K562 (cell line): ENCODE results near the gene ANKS3. TPM values are rescaled to one million over a fixed set of nuclear protein-coding genes. Genes with fewer than 3 reads are reported as not detected.

Experiments
- ARID2 ChIP-seq: fragments of 450-650 bp; IDR thresholded peaks from 2 replicates; pipeline ENCODE4 v1.6.1; 2017; ENCODE audit warnings: antibody characterized with exemption, mild to moderate bottlenecking
- ELF1 ChIP-seq: fragments of 200-800 bp; sonication (Bioruptor generic); IDR thresholded peaks from 2 replicates; pipeline ENCODE4 v1.6.1; 2016; ENCODE audit warnings: missing genetic modification characterization, missing compliant biosample characterization
- FOXA3 ChIP-seq, 2 experiments: fragments of 450-650 bp in 1 of 2; sonication (generic) in 1 of 2; formaldehyde crosslinking; IDR thresholded peaks in 1 of 2; conservative IDR thresholded peaks in 1 of 2; 2 replicates each; pipeline versions ENCODE4 v1.4.0 to v1.8.0; 2020 to 2022; ENCODE audit warnings: mild to moderate bottlenecking in 2 of 2, missing genetic modification reagents in 1 of 2
- GATAD2B ChIP-seq: fragments of 450-650 bp; IDR thresholded peaks from 2 replicates; pipeline ENCODE4 v1.6.1; 2017; ENCODE audit warnings: mild to moderate bottlenecking, borderline replicate concordance
- HDAC1 ChIP-seq, 2 experiments: fragments of 450-650 bp; IDR thresholded peaks; 2 replicates each; pipeline ENCODE4 v1.6.1; 2016 to 2017; ENCODE audit warnings: inconsistent platforms in 1 of 2, mild to moderate bottlenecking in 1 of 2, moderate library complexity in 1 of 2
- MAFF ChIP-seq: IDR thresholded peaks from 2 replicates; pipeline ENCODE4 v1.6.1; 2012; ENCODE audit warnings: low read length, improper control_type of control experiment
- MAZ ChIP-seq, 2 experiments: fragments of 450-650 bp in 1 of 2; sonication (generic) in 1 of 2; formaldehyde crosslinking; IDR thresholded peaks in 1 of 2; conservative IDR thresholded peaks in 1 of 2; 2 replicates each; pipeline versions ENCODE4 v1.4.0 to v1.5.0; 2020; ENCODE audit warnings: mild to moderate bottlenecking in 1 of 2, missing genetic modification reagents in 1 of 2
- NFE2 ChIP-seq: IDR thresholded peaks from 2 replicates; pipeline ENCODE4 v1.6.1; 2014; ENCODE audit warnings: antibody characterized with exemption, low read depth
- OTX1 ChIP-seq: fragments of 450-650 bp; formaldehyde crosslinking; IDR thresholded peaks from 2 replicates; pipeline ENCODE4 v1.4.0; 2022; ENCODE audit warnings: mild to moderate bottlenecking
- POLR2G ChIP-seq: fragments of 200-400 bp; formaldehyde crosslinking; IDR thresholded peaks from 2 replicates; pipeline ENCODE4 v1.6.1; 2017; ENCODE audit warnings: low read depth, mild to moderate bottlenecking, antibody characterized with exemption, low read length, moderate library complexity
- POLR2H ChIP-seq: IDR thresholded peaks from 2 replicates; pipeline ENCODE4 v1.6.1; 2016; ENCODE audit warnings: missing genetic modification characterization, low read depth, mild to moderate bottlenecking, control low read depth, missing compliant biosample characterization, moderate library complexity
- TCF7L2 ChIP-seq: fragments of 150-350 bp; IDR thresholded peaks from 2 replicates; pipeline ENCODE4 v1.6.1; 2016; ENCODE audit warnings: low read depth, mild to moderate bottlenecking, low read length, moderate library complexity
- TFAM ChIP-seq: fragments of 250-450 bp; sonication (Bioruptor Pico); conservative IDR thresholded peaks from 2 replicates; pipeline ENCODE4 v1.5.0; 2021; ENCODE audit warnings: mild to moderate bottlenecking, moderate library complexity
- YY1 ChIP-seq, 3 experiments: IDR thresholded peaks; 2 replicates each; pipeline ENCODE4 v1.6.1; 2011; ENCODE audit warnings: low read length in 2 of 3, mild to moderate bottlenecking in 2 of 3, moderate library complexity in 2 of 3, borderline replicate concordance in 1 of 3, control low read depth in 1 of 3, low read depth in 1 of 3; ENCODE audit not compliant: insufficient read depth in 3 of 3, insufficient replicate concordance in 2 of 3, control insufficient read depth in 1 of 3, insufficient read length in 1 of 3; ENCODE audit errors: extremely low read depth in 1 of 3
- ZFX ChIP-seq: sonication (generic); formaldehyde crosslinking; IDR thresholded peaks from 2 replicates; pipeline ENCODE4 v1.8.0; 2022; ENCODE audit warnings: mild to moderate bottlenecking, missing genetic modification reagents, moderate library complexity
- ZNF146 ChIP-seq: IDR thresholded peaks from one replicate; pipeline ENCODE4 v1.6.1; 2018; ENCODE audit warnings: missing compliant biosample characterization; ENCODE audit not compliant: unreplicated experiment
- ZNF224 ChIP-seq: sonication (generic); formaldehyde crosslinking; IDR thresholded peaks from 2 replicates; pipeline ENCODE4 v1.8.0; 2022; ENCODE audit warnings: mild to moderate bottlenecking, missing genetic modification reagents
- ZNF77 ChIP-seq: fragments of 250-450 bp; sonication (Bioruptor Pico); IDR thresholded peaks from 2 replicates; pipeline ENCODE4 v1.5.0; 2020
- ZSCAN32 ChIP-seq: fragments of 450-650 bp; formaldehyde crosslinking; IDR thresholded peaks from 2 replicates; pipeline ENCODE4 v1.4.0; 2020; ENCODE audit warnings: mild to moderate bottlenecking, moderate library complexity
- polyA plus RNA-seq, 8 experiments: library from polyadenylated mRNA; depleted of rRNA in 4 of 8; stranded (reverse) in 5 of 8; unstranded in 3 of 8; fragments of >200 nt; fragmentation: Nextera tagmentation in 2 of 8; fragmentation: Illumina TruSeq in 1 of 8; extraction: Ambion mirVana in 2 of 8; extraction: Trizol in 1 of 8; gene quantifications; 2 replicates each; pipeline versions ENCODE4 v1.2.1 to v1.2.3, GENCODE V29; 2011 to 2014; ENCODE audit warnings: inconsistent platforms in 1 of 8, missing spikeins in 1 of 8
- total RNA-seq, 7 experiments: library from RNA; depleted of rRNA in 6 of 7; stranded (reverse); fragments of >200 nt in 6 of 7; fragmentation: Illumina TruSeq in 2 of 7; extraction: Trizol in 2 of 7; gene quantifications; 2 replicates each; pipeline versions ENCODE4 v1.2.1 to v1.2.3, GENCODE V29; 2011 to 2021; ENCODE audit warnings: low replicate concordance in 1 of 7
- TF ChIP-seq, protein P1 (sequence below): fragments of 250-450 bp; sonication (Bioruptor Pico); IDR thresholded peaks from 2 replicates; pipeline ENCODE4 v1.4.0; 2020
- TF ChIP-seq, protein P2 (sequence below): fragments of 250-450 bp; sonication (Bioruptor Pico); IDR thresholded peaks from 2 replicates; pipeline ENCODE4 v1.4.0; 2020; ENCODE audit warnings: mild to moderate bottlenecking

The ANKS3 gene
- total and polyA plus RNA-seq, 9 of the 15 experiments (the other 6 are each of a cell fraction or from before 2014, with no cell fraction given) = 0.43 to 25.7 (median 14.8) TPM

DNA sequence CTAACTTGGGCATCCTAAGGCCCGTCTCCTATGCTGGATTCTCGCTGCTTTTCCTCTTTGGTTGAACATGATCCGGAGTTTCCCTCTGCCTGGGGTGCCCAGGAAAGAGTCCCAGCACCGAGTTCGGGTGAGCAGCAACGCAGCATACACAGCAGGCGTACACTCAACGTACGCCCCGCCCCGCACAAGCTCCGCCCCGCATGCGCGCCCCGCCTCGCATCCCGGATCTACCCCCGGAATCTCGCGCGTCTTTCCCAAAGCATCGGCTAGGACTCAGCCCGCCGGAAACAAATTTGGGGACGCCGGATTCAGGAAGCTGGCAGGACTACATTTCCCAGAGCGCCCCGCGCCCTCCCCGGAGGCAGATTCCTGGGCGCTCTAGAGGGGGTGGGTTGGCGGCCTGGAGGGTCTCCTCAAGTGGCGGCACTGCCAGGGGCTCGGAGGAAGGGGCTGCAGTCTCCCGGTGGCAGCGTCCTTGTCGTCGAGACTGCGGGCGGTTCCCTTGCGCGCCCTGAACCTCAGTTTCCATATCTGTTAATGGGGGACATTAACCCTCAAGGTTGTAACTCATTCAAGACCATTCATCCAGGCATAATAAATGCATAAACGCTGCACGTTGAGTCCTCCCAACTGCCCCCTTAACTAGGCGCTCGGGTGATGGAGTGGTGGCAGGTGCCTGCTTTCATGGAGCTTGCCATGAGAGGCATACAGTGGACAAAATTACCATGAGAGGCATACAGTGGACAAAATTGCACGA lies 34.7 kb upstream of the ANKS3 start (continued):
- TF ChIP-seq, protein P1, sequence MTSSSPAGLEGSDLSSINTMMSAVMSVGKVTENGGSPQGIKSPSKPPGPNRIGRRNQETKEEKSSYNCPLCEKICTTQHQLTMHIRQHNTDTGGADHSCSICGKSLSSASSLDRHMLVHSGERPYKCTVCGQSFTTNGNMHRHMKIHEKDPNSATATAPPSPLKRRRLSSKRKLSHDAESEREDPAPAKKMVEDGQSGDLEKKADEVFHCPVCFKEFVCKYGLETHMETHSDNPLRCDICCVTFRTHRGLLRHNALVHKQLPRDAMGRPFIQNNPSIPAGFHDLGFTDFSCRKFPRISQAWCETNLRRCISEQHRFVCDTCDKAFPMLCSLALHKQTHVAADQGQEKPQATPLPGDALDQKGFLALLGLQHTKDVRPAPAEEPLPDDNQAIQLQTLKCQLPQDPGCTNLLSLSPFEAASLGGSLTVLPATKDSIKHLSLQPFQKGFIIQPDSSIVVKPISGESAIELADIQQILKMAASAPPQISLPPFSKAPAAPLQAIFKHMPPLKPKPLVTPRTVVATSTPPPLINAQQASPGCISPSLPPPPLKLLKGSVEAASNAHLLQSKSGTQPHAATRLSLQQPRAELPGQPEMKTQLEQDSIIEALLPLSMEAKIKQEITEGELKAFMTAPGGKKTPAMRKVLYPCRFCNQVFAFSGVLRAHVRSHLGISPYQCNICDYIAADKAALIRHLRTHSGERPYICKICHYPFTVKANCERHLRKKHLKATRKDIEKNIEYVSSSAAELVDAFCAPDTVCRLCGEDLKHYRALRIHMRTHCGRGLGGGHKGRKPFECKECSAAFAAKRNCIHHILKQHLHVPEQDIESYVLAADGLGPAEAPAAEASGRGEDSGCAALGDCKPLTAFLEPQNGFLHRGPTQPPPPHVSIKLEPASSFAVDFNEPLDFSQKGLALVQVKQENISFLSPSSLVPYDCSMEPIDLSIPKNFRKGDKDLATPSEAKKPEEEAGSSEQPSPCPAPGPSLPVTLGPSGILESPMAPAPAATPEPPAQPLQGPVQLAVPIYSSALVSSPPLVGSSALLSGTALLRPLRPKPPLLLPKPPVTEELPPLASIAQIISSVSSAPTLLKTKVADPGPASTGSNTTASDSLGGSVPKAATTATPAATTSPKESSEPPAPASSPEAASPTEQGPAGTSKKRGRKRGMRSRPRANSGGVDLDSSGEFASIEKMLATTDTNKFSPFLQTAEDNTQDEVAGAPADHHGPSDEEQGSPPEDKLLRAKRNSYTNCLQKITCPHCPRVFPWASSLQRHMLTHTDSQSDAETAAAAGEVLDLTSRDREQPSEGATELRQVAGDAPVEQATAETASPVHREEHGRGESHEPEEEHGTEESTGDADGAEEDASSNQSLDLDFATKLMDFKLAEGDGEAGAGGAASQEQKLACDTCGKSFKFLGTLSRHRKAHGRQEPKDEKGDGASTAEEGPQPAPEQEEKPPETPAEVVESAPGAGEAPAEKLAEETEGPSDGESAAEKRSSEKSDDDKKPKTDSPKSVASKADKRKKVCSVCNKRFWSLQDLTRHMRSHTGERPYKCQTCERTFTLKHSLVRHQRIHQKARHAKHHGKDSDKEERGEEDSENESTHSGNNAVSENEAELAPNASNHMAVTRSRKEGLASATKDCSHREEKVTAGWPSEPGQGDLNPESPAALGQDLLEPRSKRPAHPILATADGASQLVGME (CRISPR knock-in tag) = no peak; the same call in 1 of the 2 replicates
- TF ChIP-seq FOXA3 (CRISPR knock-in tag; conservative IDR thresholded peaks at IDR 0.05 in 1 of 2, IDR thresholded peaks at IDR 0.05 in 1 of 2) = no peak
- 0 out of 2 replicates have a peak, but pooled peaks have one; percentile 14 for TF ChIP-seq ZFX
- no peak for TF ChIP-seq ZNF224
- no peak for TF ChIP-seq ZNF146 (CRISPR knock-in tag)
- TF ChIP-seq ZNF77 (CRISPR knock-in tag) = no peak
- no peak for TF ChIP-seq ARID2
- TF ChIP-seq YY1 (IDR thresholded peaks at IDR 0.05; ENCODE audit: borderline replicate concordance in 1 of 3, control insufficient read depth in 1 of 3, extremely low read depth in 1 of 3, insufficient read depth in 3 of 3, insufficient read length in 1 of 3, insufficient replicate concordance in 2 of 3, low read depth in 1 of 3, low read length in 2 of 3) = peak in 2 of 3 experiments; percentile 45 to 47
- no peak for TF ChIP-seq TCF7L2
- TF ChIP-seq ZSCAN32 = no peak
- TF ChIP-seq MAFF = no peak; the same call in 1 of the 2 replicates
- TF ChIP-seq ELF1 (tag) = peak; percentile 91
- no peak for TF ChIP-seq HDAC1 (IDR thresholded peaks at IDR 0.05)
- TF ChIP-seq, protein P2, sequence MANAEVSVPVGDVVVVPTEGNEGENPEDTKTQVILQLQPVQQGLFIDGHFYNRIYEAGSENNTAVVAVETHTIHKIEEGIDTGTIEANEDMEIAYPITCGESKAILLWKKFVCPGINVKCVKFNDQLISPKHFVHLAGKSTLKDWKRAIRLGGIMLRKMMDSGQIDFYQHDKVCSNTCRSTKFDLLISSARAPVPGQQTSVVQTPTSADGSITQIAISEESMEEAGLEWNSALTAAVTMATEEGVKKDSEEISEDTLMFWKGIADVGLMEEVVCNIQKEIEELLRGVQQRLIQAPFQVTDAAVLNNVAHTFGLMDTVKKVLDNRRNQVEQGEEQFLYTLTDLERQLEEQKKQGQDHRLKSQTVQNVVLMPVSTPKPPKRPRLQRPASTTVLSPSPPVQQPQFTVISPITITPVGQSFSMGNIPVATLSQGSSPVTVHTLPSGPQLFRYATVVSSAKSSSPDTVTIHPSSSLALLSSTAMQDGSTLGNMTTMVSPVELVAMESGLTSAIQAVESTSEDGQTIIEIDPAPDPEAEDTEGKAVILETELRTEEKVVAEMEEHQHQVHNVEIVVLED (CRISPR knock-in tag) = peak; percentile 31; the same call in 1 of the 2 replicates
- TF ChIP-seq OTX1 (CRISPR knock-in tag) = no peak
- no peak for TF ChIP-seq POLR2H (tag)
- TF ChIP-seq GATAD2B = no peak
- no peak for TF ChIP-seq TFAM (CRISPR knock-in tag)
- peak; percentile 76 for TF ChIP-seq POLR2G
- TF ChIP-seq MAZ (CRISPR knock-in tag; conservative IDR thresholded peaks at IDR 0.05 in 1 of 2, IDR thresholded peaks at IDR 0.05 in 1 of 2) = peak; percentile 39 to 60; a peak in 1 of 4 replicates
- TF ChIP-seq NFE2 = no peak
